LHCN-M2 (cell line): ENCODE measurements around the gene ZNF341. TPM values are rescaled to one million over a fixed set of nuclear protein-coding genes. Genes with fewer than 3 reads are reported as not detected.
A peak's percentile ranks its signal among the peaks of the same experiment; 100 is the strongest.
"Not testable (repeated sequence)": the region's sequence is repeated elsewhere in the genome, so short reads cannot be mapped to it uniquely, and the experiment has no call there.

ENCODE experiments used
- DNase-seq: peaks from one replicate; pipeline ENCODE4 v3.0.0-alpha.2; 2012; ENCODE audit warnings: low read depth
- total RNA-seq: library from RNA; depleted of rRNA; stranded (reverse); fragments of >200 nt; gene quantifications from 2 replicates; pipeline ENCODE4 v1.2.3, GENCODE V29; 2014

The ZNF341 gene
- total RNA-seq, 1 experiment from 2014 or later = 2.8 TPM

- DNase-seq = no peak
These were observed 3.3 kb upstream of the ZNF341 start for GRCh38 chr20:33728463-33728862.

- no peak for DNase-seq
These were observed 2.7 kb upstream of the ZNF341 start for GRCh38 chr20:33729101-33729500.

- DNase-seq = no peak
These were observed 677 bp upstream of the ZNF341 start for GRCh38 chr20:33730946-33731692.

GRCh38 chr20:33732166-33732970, 572 bp downstream of the ZNF341 start:
- DNase-seq = no peak

GRCh38 chr20:33733654-33734576, 2.1 kb downstream of the ZNF341 start:
- DNase-seq = peak; percentile 81

- no peak for DNase-seq
These were observed 5.2 kb downstream of the ZNF341 start for GRCh38 chr20:33736962-33737361.

- no peak for DNase-seq
These were observed 7.7 kb downstream of the ZNF341 start for GRCh38 chr20:33739493-33739892.

- no peak for DNase-seq
These were observed 8.4 kb downstream of the ZNF341 start for GRCh38 chr20:33740189-33740588.

- no peak for DNase-seq
These were observed 12.4 kb downstream of the ZNF341 start for GRCh38 chr20:33744181-33744580.

- DNase-seq = no peak
These were observed 13.1 kb downstream of the ZNF341 start for GRCh38 chr20:33744773-33745385.

GRCh38 chr20:33746325-33746998, 14.7 kb downstream of the ZNF341 start:
- DNase-seq = no peak

GRCh38 chr20:33751775-33752174, 20.0 kb downstream of the ZNF341 start:
- DNase-seq = no peak

- no peak for DNase-seq
These were observed 21.3 kb downstream of the ZNF341 start for GRCh38 chr20:33753143-33753542.

GRCh38 chr20:33753763-33754162, 22.0 kb downstream of the ZNF341 start:
- DNase-seq = peak; percentile 60

- DNase-seq = not testable (repeated sequence)
These were observed 24.2 kb downstream of the ZNF341 start for GRCh38 chr20:33755936-33756490.

- DNase-seq = no peak
These were observed 25.2 kb downstream of the ZNF341 start for GRCh38 chr20:33757046-33757445.

GRCh38 chr20:33757458-33757857, 25.7 kb downstream of the ZNF341 start:
- no peak for DNase-seq

- no peak for DNase-seq
These were observed 30.0 kb downstream of the ZNF341 start for GRCh38 chr20:33761698-33762250.

- DNase-seq = no peak
These were observed 33.3 kb downstream of the ZNF341 start for GRCh38 chr20:33765099-33765498.

- DNase-seq = no peak
These were observed 33.8 kb downstream of the ZNF341 start for GRCh38 chr20:33765592-33765991.
